GM21825 (cell line): ENCODE data around the gene LTBP3.

Experiments
- ATAC-seq: cut with Tn5 transposase; IDR thresholded peaks from one replicate; pipeline ENCODE4 v1.9.1; 2021; ENCODE audit warnings: mild to moderate bottlenecking, moderate library complexity; ENCODE audit not compliant: unreplicated experiment

LTBP3 gene

DNA sequence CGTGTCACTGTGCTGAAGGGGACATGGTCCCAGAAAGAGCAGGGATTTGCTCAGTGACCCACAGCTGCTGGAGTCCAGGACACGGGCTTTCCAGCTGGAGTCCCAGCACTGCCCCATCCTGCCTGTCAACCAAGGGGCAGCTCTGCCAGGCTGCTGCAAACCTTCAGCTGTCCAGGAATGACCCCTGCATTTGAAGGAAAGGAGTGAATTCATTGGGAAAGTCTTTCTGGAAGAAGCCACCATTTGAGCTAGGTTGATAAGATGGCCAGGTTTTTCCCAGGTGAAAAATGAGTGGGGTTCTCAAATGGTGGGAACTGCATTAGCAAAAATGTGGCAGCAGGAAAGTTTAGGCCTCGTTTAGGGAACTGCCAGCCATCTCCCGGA, 28.1 kb upstream of the LTBP3 start:
- ATAC-seq: no peak

DNA sequence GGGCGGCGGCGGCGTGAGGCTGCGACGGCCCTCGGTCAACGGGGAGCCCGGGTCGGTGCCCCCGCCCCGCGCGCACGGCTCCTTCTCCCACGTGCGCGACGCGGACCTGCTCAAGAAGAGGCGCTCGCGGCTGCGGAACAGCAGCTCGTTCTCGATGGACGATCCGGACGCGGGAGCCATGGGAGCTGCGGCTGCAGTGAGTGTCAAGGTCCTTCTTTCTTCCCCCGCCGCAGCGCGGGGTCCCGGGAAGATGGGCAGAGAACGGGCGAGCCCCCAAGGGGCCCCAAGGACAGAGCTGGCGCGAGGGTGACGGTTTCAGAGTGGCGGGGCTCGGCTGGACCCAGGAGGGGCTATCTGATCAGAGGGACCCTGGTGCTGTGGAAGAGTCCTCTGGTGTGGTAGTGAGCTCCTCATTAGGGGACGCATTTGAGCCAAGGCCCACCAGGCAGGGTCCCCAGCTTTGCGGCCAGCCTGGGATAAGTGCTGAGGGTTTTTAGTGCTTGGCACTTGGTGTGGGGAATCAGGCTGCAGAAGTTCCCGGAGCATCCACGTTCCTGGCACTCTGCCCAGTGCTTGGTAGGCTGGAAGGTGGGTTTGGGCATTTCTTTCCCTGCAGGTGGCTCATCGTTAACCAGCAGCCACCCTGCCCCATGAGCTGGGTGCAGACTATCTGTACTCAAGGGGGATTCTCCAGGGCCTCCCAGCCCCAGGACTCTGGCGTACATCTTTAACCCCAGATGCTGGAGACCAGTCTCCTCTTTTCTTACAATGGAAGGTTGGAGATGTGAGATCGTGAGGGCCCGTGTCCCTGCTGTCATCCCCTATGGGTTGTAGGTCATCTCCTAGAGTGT, 27.5 kb upstream of the LTBP3 start:
- ATAC-seq: no peak

DNA sequence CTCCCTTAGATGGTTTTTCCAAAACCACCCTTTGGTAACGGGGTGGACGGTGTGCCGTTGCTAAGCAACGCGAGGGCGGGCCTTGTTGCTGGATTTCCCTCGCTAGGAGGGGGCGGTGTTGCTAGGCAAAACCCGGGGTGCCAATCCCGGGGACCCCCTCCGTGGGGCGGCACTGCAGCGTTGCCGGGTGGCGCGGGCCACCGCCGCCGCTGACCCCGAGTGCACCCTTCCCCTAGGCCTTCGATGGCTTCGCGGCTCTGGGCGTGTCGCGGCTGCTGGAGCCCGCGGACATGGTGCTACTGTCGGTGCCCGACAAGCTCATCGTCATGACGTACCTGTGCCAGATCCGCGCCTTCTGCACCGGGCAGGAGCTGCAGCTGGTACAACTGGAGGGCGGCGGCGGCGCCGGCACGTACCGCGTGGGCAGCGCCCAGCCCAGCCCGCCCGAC, 26.6 kb upstream of the LTBP3 start:
- no peak for ATAC-seq

DNA sequence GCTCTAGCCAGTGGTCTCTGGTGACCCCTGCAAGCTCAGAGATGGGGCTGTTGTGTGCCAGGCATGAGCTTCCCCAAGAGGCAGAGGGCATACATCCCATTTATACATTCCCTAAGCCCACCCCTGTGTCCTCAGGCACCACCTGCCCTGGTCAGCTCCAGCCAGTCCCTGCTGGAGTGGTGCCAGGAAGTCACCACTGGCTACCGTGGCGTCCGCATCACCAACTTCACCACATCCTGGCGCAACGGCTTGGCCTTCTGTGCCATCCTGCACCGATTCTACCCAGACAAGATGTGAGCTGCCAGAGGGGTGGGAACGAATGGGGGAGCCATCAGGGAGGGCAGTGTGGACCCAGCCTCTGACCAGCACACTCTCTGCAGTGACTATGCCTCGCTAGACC, 25.9 kb upstream of the LTBP3 start:
- no peak for ATAC-seq

DNA sequence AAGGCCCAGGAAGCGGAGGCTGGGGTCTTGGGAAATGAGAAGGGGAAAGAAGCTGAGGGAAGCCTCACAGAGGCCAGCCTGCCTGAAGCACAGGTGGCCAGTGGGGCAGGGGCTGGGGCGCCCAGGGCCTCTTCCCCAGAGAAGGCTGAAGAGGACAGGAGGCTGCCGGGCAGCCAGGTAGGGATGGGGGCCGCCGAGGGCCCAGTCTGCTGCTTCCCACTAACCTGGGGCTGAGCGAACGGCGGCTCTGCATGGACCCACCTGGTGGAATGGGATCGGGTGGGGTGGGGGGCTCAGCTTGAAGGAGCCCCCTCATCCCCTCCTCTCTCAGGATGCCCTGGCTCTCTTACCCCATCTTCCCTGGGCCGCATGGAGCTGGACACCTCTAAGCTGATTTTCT, 25.4 kb upstream of the LTBP3 start:
- no peak for ATAC-seq

DNA sequence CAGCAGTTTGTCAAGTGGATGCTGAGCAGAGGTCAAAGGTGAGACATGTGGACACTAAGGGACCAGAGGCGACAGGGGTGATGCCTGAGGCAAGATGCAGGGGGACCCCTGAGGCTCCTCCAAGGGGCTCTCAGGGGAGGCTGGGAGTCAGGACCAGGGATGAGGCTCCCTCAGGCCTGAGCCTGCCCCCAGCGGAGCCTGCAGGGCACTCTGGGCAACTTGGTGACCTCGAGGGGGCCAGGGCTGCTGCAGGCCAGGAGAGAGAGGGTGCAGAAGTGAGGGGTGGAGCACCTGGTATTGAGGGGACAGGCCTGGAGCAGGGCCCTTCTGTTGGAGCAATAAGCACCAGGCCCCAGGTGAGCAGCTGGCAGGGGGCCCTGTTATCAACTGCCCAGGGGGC, 23.8 kb upstream of the LTBP3 start:
- ATAC-seq: no peak

DNA sequence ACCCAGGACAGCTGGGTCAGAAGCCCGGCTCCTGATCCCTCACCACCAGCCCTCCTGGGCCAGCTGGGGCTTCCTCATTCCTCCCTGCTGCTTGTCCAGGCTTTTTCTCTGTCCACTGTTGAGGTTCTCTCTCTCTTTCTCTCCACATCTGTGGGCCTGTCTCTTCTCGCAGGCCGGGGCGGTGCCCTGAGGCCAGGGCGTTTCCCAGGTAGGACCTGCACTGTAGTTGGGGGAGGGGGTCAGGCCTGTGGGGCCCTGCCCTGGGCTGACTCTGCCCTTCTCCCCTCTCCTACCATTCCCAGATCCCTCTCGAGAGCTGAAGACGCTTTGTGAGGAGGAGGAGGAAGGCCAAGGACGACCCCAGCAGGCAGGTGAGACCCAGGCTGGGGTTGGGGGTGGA, 22.6 kb upstream of the LTBP3 start:
- no peak for ATAC-seq

DNA sequence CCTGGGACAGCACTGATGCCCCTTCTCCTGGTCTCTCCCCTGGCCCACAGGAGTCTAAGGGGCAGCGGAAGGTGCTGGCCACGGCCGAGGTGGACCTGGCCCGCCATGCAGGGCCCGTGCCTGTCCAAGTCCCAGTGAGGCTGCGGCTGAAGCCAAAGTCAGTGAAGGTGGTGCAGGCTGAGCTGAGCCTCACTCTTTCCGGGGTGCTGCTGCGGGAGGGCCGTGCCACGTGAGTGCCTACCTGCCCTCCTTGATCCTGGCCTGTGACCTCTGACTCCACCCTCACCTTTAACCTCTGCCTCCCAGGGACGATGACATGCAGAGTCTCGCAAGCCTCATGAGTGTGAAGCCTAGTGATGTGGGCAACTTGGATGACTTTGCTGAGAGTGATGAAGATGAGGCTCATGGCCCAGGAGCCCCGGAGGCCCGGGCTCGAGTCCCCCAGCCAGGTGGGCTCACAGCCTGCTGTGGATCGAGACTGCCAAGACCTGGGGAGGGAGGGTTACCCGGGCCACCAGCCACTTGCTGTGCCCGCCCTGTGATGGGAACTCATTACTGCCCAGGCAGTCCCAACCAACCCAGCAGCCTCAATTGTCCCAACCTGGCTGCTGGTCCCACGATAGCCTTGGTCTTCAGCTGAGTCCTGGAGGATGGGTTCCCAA, 22.0 kb upstream of the LTBP3 start:
- no peak for ATAC-seq

DNA sequence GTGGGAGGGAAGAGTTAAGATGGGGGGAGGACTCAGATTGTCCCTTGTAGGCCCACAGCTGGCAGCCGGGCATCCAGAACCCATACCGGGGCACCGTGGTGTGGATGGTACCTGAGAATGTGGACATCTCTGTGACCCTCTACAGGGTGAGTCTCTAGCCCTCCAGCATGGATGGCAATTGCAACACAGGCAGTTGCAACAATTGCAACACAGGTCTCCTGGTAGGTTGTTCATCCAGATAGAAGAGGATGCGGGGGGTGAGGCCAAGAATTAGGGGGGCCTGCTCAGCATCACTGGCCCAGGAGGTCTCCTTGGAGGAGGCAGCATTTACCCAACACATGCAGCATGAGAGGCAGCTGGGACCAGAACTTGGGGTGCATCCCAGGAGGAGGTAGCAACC, 21.1 kb upstream of the LTBP3 start:
- no peak for ATAC-seq

DNA sequence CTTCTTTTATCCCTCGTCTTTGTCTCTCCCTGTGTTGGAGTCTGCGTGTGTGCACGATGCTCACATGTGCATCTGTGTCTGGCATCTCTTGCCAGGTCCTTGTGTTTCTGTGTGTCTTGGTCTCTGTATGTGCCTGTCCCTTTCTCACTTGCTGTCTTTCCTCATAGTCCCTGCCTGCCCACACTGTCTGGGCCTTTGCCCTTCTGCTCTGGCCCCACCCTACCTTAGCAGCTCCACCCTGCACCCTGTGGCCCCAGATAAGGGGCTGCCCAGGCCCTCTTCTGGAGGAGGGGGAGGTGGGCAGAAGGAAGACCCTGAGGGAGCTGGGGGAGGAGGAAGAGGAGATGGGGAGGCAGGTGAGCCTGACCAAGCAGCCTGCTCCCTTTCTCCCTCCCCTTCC, 20.5 kb upstream of the LTBP3 start:
- ATAC-seq: no peak

DNA sequence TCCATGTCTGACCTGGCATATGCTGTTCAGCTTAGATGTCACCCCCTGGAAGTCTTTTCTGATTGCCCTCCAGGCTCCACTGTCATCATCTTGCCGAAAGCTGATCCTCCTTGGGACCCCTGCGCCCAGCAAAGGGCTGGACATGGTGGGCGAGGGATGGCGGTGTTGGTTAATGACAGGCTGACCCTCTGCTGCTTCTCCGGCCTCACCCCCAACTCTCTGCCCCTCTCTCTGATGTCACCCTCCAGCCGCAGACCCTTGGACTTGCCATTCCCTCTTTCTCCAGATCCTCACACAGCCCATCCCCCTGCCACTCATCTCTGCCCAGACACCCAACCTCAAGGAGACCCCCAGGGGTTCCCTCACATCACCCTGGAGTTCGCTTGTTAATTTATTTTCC, 20.0 kb upstream of the LTBP3 start:
- no peak for ATAC-seq

DNA sequence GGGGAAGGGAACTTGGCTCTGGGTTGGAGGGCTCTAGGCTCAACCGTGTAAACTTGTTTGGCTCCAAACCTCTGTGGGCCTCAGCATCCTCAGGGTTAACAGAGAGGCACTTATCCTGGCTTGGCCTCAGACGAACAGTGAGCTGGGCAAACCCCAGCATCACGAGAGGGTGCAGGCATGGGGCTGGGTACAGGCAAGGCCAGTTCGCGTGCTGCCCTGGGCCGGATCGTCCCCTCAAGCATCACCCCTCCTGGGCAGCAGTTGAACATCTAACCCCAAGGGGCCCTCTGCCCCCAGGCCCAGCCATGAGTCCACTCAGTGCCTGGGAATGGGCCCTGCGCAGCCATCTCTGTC, 19.6 kb upstream of the LTBP3 start:
- ATAC-seq: no peak

DNA sequence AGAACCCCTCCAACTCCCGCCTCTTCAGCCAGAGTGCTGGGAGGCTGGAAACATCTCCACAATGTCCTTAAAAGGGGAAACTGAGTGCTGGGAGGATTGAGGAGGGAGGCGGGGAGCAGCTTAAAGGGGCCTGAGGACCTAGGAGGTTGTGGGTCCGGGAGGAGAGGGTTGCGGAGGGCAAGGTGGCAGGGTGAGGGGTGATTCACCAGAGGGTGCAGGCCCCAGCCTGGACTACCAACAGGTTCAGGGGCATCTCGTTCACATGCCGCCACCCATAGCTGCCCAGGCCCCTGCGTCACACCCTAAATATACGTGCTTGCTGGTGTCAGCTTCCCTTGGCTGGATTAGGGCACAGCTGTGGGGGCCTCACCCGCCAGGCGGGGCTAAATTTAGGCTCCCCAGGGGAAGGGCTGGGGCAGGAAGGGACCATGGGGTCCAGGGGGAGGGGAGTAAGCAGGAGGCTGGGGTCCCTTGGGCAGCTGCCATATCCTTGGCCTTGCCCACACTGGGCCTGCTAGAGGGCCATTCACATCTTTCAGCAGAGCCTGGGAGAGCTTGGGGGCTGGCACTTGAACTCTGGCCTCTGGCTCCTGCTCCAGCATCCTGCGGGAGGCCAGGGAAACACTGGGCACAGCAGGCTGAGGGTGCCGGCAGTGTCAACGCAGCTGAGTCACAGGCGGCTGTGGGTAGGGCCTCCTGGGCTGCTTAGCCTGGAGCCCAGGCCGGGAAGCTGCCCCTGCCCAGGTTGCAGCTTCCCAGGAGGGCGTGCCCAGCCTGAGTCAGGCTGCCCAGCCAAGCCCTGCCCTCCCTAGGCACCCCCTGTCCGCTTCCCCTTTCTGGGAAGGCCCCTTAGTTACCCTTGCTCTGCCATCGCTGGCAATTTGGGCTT, 19.0 kb upstream of the LTBP3 start:
- ATAC-seq: no peak

DNA sequence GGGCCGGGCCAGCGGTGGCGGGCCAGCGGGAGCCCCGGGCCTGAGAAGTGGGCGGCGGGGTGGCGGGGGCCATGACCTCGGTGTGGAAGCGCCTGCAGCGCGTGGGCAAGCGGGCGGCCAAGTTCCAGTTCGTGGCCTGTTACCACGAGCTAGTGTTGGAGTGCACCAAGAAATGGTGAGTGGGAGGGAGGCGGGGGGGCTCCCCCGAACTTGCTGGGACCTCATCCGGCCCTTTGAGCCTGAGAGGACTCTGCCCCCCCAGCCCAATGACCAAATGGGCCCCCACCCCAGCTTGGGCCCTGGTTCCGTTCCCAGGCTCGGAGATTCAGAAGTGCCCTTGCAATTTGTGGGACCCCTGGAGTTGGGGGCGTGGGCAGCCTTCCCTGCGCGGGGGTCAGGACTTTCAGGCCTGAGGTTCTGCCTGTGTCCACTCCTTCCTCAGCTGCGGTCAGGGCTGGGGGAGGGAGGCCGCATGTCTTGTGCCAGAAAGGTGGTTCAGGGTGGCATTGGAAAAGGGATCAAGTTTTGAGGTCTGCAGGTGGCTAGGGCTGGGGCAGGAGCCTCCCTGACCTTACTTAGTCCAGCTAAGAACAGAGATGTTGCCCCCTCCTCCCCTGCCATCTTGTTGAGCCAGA, 18.2 kb upstream of the LTBP3 start:
- no peak for ATAC-seq

DNA sequence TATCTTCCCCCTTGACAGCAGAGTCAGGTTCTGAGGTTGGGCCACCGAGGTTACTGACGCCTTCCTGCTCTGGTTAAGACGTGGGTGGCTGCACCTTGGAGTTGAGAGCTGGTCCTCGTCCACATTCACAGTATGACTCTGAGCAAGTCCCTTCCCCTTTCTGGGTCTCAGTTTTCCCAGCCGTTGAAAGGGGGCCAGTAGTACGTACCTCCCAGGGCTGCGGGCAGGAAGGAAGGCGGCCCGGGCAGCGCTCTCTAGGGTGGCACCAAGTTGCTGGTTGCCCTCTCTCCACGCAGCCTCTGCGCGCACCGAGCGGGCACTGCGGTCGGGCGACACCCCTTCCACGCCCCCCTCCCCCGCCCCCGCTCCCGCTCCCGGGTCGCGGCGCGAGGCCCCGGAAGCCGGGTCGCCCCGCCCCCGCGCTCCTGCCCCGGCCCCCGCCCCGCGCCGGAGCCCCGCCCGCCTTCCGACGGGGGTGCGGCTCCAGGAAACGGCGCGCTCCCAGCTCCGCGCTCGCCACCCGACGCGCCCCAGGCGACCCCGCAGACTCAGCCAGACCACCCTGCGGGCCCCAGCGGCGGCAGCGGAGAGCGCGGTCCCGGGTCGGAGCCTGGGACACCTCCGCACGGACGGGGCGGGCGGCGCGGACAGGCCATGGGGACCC, 17.5 kb upstream of the LTBP3 start, which contains the start of gene EHBP1L1:
Gene EHBP1L1, plus strand, starts transcription at position 486 of the 664 bp plus-strand sequence. CDS start 250 bp downstream, outside the sequence.
- no peak for ATAC-seq

DNA sequence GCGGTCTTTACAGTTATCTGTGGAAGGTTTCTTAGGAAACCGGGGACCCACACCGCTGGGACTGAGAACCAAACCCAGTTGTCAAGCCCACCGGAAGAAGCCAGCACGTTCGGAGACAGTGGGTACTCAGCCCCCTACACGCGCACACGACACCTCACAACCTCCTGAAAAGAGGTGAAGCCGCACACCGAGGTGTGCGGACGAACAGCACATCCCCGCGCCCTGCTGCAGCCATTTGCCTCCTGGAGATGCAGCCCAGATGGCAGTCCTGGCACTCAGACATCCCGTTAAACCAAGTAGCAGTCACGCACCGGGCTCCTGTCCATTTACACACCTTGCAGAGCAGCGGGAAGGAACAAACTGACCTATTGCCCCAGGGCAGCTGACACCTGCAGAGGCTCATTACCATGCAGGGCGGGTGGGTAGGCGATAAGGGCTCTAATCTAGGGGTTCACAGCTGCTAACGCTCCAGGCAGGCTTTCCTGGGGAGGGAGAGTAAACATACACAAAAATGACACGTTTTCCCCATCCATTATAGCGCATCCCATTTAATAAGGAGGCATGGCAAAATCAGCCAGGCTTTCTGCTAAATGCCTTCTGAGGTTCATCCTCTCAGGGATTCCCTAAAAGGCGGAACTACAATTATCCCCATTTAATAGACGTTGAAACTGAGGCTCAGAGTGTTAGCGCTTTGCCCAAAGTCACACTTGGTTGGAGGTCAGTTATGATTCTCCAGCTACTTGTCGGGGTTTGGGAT, 16.8 kb upstream of the LTBP3 start:
- ATAC-seq: no peak

DNA sequence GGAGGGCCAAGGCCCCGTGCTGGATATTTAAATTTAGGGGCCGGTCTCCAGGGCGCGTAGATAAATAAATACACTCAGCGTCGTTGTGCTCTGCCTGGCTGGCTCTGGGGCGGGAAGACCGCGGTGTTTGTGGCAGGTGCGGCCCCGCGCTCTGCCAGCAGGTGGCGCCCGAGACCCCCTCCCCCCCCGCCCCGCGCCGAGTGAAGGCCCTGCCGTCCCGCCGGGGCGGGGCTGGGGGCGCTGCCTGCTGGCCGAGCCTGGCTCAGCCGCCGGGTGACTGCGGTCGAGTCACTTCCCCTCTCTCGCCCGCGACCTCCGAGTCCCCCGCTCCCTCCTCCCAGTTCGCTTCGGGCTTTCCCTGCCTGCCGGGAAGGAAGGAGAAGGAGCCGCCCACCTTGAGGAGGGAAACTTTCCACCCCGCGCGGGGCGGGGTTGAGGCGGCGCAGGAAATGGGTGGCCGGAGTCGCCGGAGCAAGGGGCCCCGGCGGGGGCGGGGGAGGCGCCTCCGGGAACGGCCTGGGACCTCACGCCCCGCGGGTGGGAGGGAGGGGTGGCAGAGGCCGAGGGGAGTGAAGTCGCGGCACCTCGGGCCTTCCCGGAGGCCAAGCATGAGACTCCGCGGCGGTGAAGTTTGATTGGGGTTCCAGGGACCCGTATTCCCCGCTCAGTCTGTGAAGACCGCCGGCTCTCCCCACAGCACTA, 16.1 kb upstream of the LTBP3 start:
- peak; percentile 31 for ATAC-seq

DNA sequence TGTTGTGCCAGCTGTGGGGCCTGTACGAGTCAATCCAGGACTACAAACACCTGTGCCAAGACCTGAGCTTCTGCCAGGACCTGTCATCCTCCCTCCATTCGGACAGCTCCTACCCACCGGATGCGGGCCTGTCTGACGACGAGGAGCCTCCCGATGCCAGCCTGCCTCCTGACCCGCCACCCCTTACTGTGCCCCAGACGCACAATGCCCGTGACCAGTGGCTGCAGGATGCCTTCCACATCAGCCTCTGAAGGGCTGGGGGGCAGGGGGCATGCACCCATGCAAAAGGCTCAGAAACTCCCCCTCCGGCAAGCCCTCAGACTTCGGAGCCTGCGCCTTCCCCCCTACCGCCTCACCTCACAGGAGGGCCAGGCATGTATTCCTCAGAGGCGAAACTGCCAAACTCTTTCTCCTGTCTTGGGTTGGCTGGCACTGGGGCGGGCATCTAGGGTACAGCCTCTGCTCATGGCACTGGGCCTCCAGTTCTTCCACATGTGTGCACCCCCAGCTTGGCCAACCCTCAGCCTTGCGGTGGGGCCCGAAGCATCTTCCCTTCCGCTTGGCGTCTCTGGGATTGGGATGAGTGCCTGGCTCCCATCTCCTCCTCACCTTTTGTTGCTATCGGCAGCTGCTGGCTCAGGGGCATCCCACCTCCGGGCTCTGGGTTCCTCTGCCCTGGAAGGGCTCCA, 15.4 kb upstream of the LTBP3 start:
- ATAC-seq: no peak
